HG03520 (cell line): ENCODE data around the gene LPCAT3.

ENCODE experiments used
- ATAC-seq: cut with Tn5 transposase; IDR thresholded peaks from one replicate; pipeline ENCODE4 v1.9.1; 2021; ENCODE audit warnings: mild to moderate bottlenecking, moderate library complexity; ENCODE audit not compliant: unreplicated experiment

The LPCAT3 gene

GRCh38 chr12:6965026-6965661 lies 53.1 kb downstream of the LPCAT3 start:
- peak; percentile 27 for ATAC-seq

- no peak for ATAC-seq
Observed at GRCh38 chr12:6964605-6965025, 53.7 kb downstream of the LPCAT3 start.

- ATAC-seq: no peak
Observed at GRCh38 chr12:6963791-6964413, 54.4 kb downstream of the LPCAT3 start.

- ATAC-seq: no peak
Observed at GRCh38 chr12:6963016-6963731, 55.1 kb downstream of the LPCAT3 start.

- no peak for ATAC-seq
Observed at GRCh38 chr12:6962285-6963015, 55.8 kb downstream of the LPCAT3 start.

GRCh38 chr12:6961695-6962284 lies 56.5 kb downstream of the LPCAT3 start:
- ATAC-seq: no peak

GRCh38 chr12:6961278-6961694 lies 57.0 kb downstream of the LPCAT3 start:
- no peak for ATAC-seq

GRCh38 chr12:6960593-6961277 lies 57.5 kb downstream of the LPCAT3 start:
- ATAC-seq: no peak

GRCh38 chr12:6959805-6960592 lies 58.3 kb downstream of the LPCAT3 start:
- no peak for ATAC-seq

GRCh38 chr12:6959058-6959804 lies 59.0 kb downstream of the LPCAT3 start:
- peak; percentile 43 for ATAC-seq

GRCh38 chr12:6958609-6959057 lies 59.6 kb downstream of the LPCAT3 start:
- ATAC-seq: no peak

GRCh38 chr12:6957741-6958608 lies 60.3 kb downstream of the LPCAT3 start:
- ATAC-seq: no peak

GRCh38 chr12:6957151-6957701 lies 61.0 kb downstream of the LPCAT3 start:
- ATAC-seq: no peak

GRCh38 chr12:6956021-6956727 lies 62.1 kb downstream of the LPCAT3 start:
- ATAC-seq: no peak

GRCh38 chr12:6955108-6956020 lies 62.9 kb downstream of the LPCAT3 start:
- ATAC-seq: no peak
